GM12873 (cell line): ENCODE data around the gene ADAMTS20.

Source experiments
- CTCF ChIP-seq: IDR thresholded peaks from 2 replicates; pipeline ENCODE4 v1.5.1; 2012; ENCODE audit warnings: low read depth, mild to moderate bottlenecking, moderate library complexity, low read length, control low read depth; ENCODE audit not compliant: insufficient read depth; ENCODE audit errors: missing control alignments

Gene ADAMTS20

GRCh38 chr12:43551279-43551970 lies 578 bp downstream of the ADAMTS20 start:
- no peak for TF ChIP-seq CTCF

GRCh38 chr12:43550831-43551271 lies 1.2 kb downstream of the ADAMTS20 start:
- TF ChIP-seq CTCF = no peak

- TF ChIP-seq CTCF = no peak
Measured at GRCh38 chr12:43544703-43545102, 7.3 kb downstream of the ADAMTS20 start.

GRCh38 chr12:43540470-43540869 lies 11.5 kb downstream of the ADAMTS20 start:
- no peak for TF ChIP-seq CTCF

GRCh38 chr12:43516045-43516444 lies 36.0 kb downstream of the ADAMTS20 start:
- no peak for TF ChIP-seq CTCF

GRCh38 chr12:43501703-43502102 lies 50.3 kb downstream of the ADAMTS20 start:
- peak; percentile 27 for TF ChIP-seq CTCF

- no peak for TF ChIP-seq CTCF
Measured at GRCh38 chr12:43493261-43493797, 58.7 kb downstream of the ADAMTS20 start.
